NCI-H1694 treated with DMSO at 0.1 percent for 48 hours (cell line): Measurements from ENCODE around the gene RTL1.

Experiments used
- DNase-seq: peaks from one replicate; lab custom pipeline; 2025; lab: John Stamatoyannopoulos, UW

The RTL1 gene

DNA sequence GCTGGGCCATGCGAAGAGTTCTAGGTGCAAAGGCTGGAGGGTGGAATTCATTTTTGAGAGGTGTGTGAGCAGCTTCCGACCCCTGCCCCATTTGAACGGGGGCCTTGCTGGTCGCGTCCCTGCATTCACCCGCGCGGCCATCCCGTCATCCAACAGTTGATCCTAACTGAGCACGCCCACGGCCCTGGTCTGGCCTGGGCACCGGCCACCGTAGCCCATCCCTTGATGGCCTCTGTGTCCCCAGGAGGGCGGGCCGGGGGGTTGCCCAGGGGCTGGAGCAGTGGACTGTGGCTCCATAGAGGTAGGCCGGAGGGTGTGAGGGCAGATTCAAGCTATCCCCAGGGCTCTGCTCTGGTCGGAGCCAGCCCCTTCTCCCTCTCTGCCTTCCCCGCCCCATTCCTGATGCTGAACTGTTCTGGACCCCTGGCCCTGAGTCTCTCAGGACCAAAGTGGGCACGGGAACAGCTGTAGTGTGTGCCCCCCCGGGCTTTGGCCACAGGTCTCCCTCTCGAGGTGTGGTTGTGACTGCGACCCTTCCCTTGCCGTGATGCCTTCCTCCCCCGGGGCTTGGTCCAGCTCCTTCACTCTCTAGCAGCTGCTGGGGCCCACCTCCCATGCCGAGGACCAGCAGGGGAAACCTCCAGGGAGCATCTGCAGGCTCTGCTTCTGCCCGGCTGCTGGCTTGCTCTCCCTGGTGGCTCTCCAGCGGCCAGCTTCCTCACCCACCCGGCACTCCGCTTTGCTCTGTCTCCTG is 68.6 kb downstream of the RTL1 start:
- no peak for DNase-seq

DNA sequence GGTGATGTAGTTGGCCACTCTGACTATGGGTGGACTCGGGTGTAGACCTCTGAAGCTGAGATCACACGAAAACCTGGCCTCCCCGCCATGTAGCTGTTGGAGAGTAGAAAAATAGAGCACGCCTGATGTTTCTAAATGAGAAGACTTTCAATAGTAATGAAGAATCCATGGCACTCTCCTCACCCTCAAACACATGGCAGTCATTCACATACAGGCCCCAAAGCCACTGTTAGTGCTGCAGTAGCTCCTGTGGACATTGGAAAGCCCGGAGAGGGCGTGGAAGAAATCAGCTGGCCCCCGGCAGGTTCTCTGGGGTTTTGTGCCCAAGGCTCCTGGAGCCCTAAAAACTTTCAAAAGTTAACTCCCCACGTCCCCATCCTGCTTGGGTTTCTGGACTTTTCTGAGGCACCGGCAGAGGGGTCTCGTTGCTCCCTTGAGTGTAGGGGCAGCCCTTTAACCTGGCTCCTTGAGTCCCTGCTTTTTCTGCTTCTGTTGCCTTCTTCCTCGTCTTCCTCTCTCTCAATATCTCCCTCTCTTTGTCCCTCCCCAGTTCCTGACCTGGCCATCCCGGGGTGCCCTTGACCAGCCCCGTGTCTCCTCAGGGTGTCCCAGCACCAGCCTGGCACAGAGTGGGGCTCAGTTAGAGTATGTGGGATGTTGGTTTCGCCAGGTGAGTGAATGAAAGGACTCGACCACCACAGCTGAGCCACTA is 69.3 kb downstream of the RTL1 start:
- DNase-seq, result no peak

DNA sequence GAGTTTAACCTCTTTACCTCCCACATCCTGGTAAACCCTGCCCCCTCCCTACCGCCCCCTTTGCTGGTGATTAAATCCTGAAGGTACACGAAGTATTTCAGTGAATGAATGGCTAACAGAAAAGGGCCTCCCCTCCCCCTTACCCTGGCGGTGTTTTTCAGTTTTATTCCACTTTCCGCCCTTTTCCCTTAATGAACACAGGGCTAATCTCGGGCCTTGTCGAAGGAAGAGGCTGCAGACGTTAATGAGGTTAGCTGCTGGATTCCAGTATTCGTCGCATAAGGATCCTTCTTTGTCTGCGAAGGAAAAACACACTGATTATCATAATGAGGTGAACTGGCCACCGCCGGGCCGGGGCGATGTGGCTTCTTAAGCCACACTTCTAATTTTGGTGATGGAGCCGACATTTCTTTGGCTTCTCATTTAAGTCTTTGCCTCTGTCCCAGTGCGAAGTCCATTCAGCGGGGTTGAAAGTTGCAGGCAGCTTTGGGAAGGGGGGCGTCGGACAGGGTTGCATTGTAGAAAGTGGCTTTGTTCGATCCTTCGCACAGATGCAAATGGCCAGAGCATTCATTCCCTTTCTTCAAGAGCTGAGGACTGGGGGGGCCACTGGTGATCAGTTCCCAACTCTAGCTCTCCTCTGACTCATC is 71.1 kb downstream of the RTL1 start:
- DNase-seq, result no peak

DNA sequence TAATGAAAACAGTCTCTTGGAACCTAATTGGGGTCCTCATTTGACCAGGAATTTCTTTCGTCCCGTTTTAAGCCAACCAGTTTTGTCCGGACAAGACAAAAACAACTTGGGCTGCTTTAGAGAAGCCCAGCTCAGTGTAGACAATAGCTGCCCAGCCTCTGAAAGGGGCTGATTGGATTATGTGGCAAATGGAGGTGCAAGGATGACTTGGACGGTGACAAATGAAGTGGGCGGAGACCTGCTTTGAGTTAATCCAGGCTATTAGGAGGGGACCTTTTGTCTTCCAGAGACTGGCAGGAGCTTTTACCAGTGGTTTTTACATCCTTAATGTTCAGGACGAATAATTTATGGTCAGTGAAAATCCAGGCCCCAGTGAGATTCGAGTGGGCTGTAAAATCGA is 72.8 kb downstream of the RTL1 start:
- DNase-seq, result no peak
